HG03565 (cell line): ENCODE results near the gene SCD5.

Experiments used
- ATAC-seq: cut with Tn5 transposase; IDR thresholded peaks from one replicate; pipeline ENCODE4 v1.9.1; 2021; ENCODE audit warnings: mild to moderate bottlenecking, moderate library complexity; ENCODE audit not compliant: unreplicated experiment

Gene SCD5

DNA sequence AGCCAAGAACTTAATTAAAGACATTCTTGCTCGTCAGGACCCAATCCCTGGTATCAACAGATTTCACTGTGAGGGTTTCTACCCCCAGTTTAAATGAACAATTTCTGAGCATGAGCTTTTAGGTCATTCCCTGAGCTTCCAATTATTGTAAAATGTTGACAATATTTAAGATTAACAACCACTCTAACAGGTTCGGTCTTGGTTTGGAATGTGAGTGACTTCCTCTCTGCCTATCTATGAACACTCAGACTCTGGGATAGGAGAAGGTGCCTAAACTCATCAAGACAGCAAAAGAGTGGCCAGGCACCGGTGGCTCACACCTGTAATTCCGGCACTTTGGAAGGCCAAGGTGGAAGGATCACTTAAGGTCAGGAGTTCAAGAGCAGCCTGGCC is 153.9 kb downstream of the SCD5 start:
- no peak for ATAC-seq

- no peak for ATAC-seq
Measured at GRCh38 chr4:82643994-82644733, 154.4 kb downstream of the SCD5 start.

DNA sequence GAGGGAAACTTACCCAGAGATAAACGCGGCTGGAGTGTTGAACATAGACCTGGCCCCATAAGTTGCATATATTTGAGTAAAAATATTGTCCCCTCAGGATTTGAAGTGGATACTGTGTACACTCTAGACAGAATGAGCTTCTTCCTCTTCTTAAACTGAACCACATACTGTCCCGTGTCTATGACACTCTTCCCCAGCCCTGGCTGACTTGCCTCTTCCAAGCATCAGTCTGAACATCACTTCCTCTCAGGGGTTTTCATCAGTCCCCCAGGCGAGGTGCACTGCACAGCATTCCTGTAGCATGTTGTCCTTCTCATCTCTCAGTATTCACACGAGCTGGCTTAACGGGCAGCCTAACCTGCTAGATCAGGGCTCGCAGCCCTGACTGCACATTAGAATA is 156.3 kb downstream of the SCD5 start:
- no peak for ATAC-seq

- no peak for ATAC-seq
Measured at GRCh38 chr4:82640540-82640939, 158.1 kb downstream of the SCD5 start.

DNA sequence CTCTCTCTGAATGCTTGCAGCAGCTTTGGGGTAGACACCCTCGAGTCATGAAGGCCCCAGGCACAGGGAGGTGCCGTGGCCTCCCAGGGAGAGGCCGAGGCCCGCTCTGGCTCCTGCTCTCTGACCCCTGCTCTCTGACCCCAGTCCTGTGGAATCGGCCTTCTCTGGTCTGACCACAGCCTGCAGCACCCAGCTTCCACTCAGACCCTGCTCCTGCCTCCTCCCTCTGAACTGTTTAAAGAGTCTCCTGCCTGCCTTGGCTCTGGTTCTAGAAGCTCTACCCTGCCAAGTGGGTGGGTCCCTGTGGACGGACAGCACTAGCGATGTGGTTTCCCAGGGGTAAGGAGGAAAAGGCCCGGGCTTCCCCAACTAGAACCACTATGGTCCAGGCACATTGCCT is 158.6 kb downstream of the SCD5 start:
- no peak for ATAC-seq

GRCh38 chr4:82638479-82638878 is 160.1 kb downstream of the SCD5 start:
- no peak for ATAC-seq

DNA sequence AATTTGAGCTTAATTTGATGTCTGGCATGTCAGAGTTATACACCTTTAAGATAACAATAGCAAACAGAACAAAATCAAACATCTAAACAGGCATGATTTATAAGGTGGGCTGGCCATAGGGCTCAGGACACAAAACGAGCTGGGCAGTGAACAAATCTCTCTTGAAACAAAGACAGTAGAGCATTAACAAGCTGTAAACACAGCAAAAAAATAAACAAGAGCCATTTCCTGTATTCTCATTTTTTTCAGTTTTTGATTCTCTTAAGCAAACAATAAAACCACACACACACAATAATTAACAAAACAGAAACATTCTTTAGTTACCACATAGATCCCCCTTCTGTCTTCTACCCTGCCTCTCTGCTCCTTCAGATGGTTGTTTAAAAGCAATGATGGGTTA is 168.5 kb downstream of the SCD5 start:
- ATAC-seq, result no peak

DNA sequence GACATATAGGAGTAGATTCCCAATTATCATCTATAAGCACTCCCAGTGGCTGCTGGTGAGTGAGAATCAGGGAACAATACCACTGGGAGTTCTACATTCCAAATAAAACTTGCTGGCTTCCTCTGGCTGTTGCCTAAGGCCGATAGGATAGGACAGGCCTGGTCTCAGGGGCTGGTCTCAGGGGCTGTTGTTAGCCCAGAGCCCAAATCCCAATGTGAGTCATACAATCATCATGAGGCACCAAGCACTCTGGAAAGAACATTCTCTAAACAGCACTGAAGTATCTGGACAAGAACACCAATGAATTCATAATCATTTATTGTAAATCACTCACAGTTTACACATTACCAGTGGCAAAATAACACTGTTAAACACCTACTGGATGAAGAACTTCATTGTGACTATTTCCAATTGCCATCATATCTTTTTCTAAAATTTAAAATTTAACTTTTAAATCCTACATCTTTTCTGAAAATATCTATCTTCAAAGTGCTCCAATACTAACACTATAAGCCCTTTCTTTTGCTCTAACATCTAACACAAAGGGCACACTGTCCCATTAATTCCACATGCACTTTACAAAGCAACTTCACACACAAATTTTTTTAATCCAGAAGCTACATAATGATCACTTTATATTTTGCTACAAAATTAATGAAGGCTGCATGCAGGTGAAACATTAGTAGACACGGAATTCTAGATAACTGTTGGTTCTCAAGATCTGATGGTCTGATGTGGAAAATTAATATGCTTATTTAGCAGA is 169.2 kb downstream of the SCD5 start:
- no peak for ATAC-seq

DNA sequence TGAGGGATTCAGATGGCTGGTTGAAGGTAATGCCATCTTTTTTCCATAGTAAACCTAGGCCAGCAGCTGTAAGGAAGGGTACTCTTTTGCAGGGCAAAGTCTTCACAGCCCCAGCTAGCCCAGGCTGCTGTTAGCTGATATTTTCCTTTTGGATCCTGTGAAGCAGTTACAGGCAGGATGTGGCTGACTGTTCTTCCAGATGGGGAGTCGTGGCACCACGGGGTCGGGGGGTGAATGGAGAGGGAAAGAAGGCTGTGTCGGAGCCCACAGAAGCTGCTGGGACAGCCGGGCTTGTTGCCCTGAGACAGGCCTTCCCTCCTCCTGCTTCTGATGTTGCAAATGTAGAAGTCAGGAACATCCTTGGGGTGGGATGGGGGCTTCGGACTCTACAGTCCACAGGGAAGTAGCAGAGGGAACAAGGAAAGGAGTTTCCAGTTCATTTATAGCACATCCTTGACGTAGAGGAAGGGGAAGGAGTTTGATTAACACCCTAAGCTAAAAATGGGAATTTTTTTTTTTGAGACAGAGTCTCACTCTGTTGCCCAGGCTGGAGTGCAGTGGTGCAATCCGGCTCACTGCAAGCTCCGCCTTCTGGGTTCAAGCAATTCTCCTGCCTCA is 172.2 kb downstream of the SCD5 start:
- ATAC-seq, result no peak

DNA sequence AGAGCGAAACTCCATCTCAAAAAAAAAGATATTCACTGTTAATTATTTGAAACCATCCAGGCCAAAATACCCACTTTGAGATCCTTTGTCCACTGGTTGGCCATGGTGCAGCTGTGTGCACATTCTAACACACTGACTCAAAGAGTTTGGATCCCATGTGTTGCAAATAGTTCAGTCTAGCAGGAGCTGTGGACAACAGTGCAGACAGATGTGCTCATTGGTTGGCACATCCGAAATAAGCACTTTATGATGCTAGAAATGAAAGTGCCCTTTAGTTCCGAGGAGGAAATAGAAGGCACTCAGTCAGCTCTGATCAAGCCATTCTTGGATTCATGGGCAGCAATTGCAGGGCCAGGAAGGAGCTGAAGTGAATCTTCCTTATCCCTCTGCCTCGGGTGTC is 173.8 kb downstream of the SCD5 start:
- no peak for ATAC-seq

- ATAC-seq, result no peak
Measured at GRCh38 chr4:82623121-82623683, 175.4 kb downstream of the SCD5 start.

DNA sequence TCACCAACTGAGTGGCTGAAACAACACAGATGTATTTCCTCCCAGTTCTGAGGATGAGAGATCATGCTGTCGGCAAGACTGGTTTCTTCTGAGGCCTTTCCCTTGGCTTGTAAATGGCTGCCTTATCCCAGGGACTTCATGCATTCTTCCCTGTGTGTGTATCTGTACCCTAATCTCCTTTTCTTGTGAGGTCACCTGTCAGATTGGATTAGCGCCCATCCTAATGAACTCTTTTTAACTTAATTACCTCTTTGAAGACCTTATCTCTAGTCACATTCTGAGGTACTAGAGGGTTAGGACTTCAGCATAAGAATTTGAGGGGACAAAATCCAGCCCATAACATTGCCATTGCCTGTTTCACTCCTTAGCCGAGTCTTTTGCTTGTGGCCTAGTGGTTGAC is 177.3 kb downstream of the SCD5 start:
- no peak for ATAC-seq

GRCh38 chr4:82620126-82620735 is 178.4 kb downstream of the SCD5 start:
- ATAC-seq, result no peak

GRCh38 chr4:82618103-82618720 is 180.4 kb downstream of the SCD5 start:
- no peak for ATAC-seq

GRCh38 chr4:82614838-82615449 is 183.7 kb downstream of the SCD5 start:
- ATAC-seq, result no peak

- ATAC-seq, result no peak
Measured at GRCh38 chr4:82613121-82613520, 185.5 kb downstream of the SCD5 start.

- ATAC-seq, result no peak
Measured at GRCh38 chr4:82611982-82612381, 186.6 kb downstream of the SCD5 start.

DNA sequence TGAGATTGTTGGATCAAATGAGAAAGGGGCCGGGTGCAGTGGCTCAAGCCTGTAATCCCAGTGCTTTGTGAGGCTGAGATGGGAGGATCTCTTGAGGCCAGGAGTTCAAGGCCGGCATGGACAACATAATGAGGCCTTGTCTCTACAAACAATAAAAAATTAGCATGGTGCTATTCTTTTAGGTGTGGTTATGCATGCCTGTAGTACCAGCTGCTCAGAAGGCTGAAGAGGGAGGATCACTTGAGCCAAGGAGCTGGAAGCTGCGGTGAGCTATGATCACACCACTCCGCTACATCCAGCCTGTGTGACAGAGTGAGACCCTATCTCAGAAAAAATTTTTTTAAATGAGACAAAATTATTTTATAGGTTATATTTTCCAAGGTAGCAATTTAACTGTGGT is 187.1 kb downstream of the SCD5 start:
- ATAC-seq, result no peak

DNA sequence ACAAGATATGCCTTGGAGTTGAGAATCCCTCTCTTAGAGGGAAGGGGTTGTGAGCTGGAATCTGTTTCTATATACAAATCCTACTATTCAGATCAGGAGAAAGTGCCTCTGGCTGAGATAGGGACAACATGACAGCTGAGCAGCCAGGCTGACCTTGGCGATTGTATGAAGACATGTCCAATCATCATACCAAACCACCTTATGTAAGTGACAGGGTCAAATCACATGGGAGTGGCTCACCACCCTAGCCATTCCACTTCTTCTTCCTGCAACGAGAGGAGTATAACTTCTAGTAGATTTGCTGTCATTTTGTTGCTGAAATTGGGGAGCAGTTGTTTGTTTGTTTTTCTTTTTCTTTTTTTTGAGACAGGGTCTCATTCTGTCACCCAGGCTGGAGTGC is 188.6 kb downstream of the SCD5 start:
- no peak for ATAC-seq

- ATAC-seq, result no peak
Measured at GRCh38 chr4:82606622-82607021, 192.0 kb downstream of the SCD5 start.
